GM23338 (cell line): ENCODE measurements around the gene GPR162. TPM values are rescaled to one million over a fixed set of nuclear protein-coding genes. Genes with fewer than 3 reads are reported as not detected.

Experiments used
- ATAC-seq: fragments of 200-7000 bp; cut with Tn5 transposase; 3 replicates; pipeline ENCODE4 v1.9.1; 2020
- DNase-seq: peaks from one replicate; pipeline ENCODE4 v3.0.0-alpha.2; 2015; ENCODE audit warnings: low spot score
- H2AFZ ChIP-seq: fragments of 200-600 bp; sonication (generic); 2 replicates; pipeline ENCODE4 v1.8.0; 2016; ENCODE audit warnings: antibody characterized with exemption, mild to moderate bottlenecking, moderate library complexity
- H3F3A ChIP-seq: fragments of 200-600 bp; sonication (generic); replicated peaks from 2 replicates; pipeline ENCODE4 v1.8.0; 2017; ENCODE audit warnings: antibody characterized with exemption, mixed run types, low read depth
- H3K27ac ChIP-seq: fragments of 200-600 bp; sonication (generic); 2 replicates; pipeline ENCODE4 v1.6.1; 2016; ENCODE audit warnings: low read depth
- H3K27me3 ChIP-seq: fragments of 200-600 bp; sonication (generic); 2 replicates; pipeline ENCODE4 v1.8.0; 2016; ENCODE audit warnings: mild to moderate bottlenecking, mixed run types, moderate library complexity; ENCODE audit not compliant: insufficient read depth
- H3K36me3 ChIP-seq: fragments of 200-600 bp; sonication (generic); 2 replicates; pipeline ENCODE4 v1.8.0; 2016; ENCODE audit warnings: mild to moderate bottlenecking; ENCODE audit not compliant: insufficient read depth
- H3K4me1 ChIP-seq: fragments of 200-600 bp; sonication (generic); 2 replicates; pipeline ENCODE4 v1.8.0; 2016; ENCODE audit warnings: mild to moderate bottlenecking, moderate library complexity; ENCODE audit not compliant: insufficient read depth
- H3K4me2 ChIP-seq: fragments of 200-600 bp; sonication (generic); 2 replicates; pipeline ENCODE4 v1.7.1; 2017; ENCODE audit warnings: mixed run types
- H3K4me3 ChIP-seq: fragments of 200-600 bp; sonication (generic); 2 replicates; pipeline ENCODE4 v1.6.1; 2016; ENCODE audit warnings: mixed run types
- H3K79me2 ChIP-seq: fragments of 200-600 bp; sonication (generic); replicated peaks from 2 replicates; pipeline ENCODE4 v1.8.0; 2017; ENCODE audit warnings: mild to moderate bottlenecking; ENCODE audit not compliant: insufficient read depth
- H3K9me2 ChIP-seq: fragments of 200-600 bp; sonication (generic); 2 replicates; pipeline ENCODE4 v1.8.0; 2017; ENCODE audit not compliant: insufficient read depth
- H4K20me1 ChIP-seq: fragments of 200-600 bp; sonication (generic); replicated peaks from 2 replicates; pipeline ENCODE4 v1.8.0; 2017; ENCODE audit warnings: mild to moderate bottlenecking; ENCODE audit not compliant: insufficient read depth
- H3K27ac Mint-ChIP-seq: 2 replicates; pipeline ENCODE4 v1.8.0; 2020; ENCODE audit warnings: inconsistent platforms, mild to moderate bottlenecking, moderate library complexity, mixed read lengths
- H3K27me3 Mint-ChIP-seq: 3 replicates; pipeline ENCODE4 v1.8.0; 2022; ENCODE audit warnings: low read depth, mild to moderate bottlenecking, moderate library complexity, mixed read lengths, inconsistent platforms; ENCODE audit not compliant: insufficient read depth, poor library complexity
- H3K36me3 Mint-ChIP-seq: 3 replicates; pipeline ENCODE4 v1.8.0; 2021; ENCODE audit warnings: low read depth, mild to moderate bottlenecking, inconsistent platforms, moderate library complexity, mixed read lengths
- H3K4me1 Mint-ChIP-seq: 3 replicates; pipeline ENCODE4 v1.8.0; 2020; ENCODE audit warnings: mild to moderate bottlenecking, inconsistent platforms, mixed read lengths
- H3K4me3 Mint-ChIP-seq: 3 replicates; pipeline ENCODE4 v1.8.0; 2021; ENCODE audit warnings: moderate library complexity, mild to moderate bottlenecking, inconsistent platforms, mixed read lengths
- H3K9me3 Mint-ChIP-seq: 3 replicates; pipeline ENCODE4 v1.8.0; 2020; ENCODE audit warnings: moderate library complexity, mild to moderate bottlenecking, inconsistent platforms, mixed read lengths
- CREB1 ChIP-seq: fragments of 250-450 bp; sonication (Bioruptor Pico); IDR thresholded peaks from 2 replicates; pipeline ENCODE4 v1.5.0; 2020; ENCODE audit warnings: low read depth, mild to moderate bottlenecking, moderate library complexity
- CTCF ChIP-seq, 2 experiments: fragments of 200-600 bp in 1 of 2; sonication (generic) in 1 of 2; conservative IDR thresholded peaks; 2 replicates each; pipeline versions ENCODE4 v1.5.1 to v1.6.1; 2016 to 2017; ENCODE audit warnings: antibody characterized with exemption in 2 of 2, low read depth in 2 of 2, mild to moderate bottlenecking in 2 of 2, moderate library complexity in 1 of 2
- ETS1 ChIP-seq: IDR thresholded peaks from 2 replicates; pipeline ENCODE4 v1.6.1; 2016; ENCODE audit warnings: antibody characterized with exemption
- POLR2AphosphoS5 ChIP-seq: IDR thresholded peaks from 2 replicates; pipeline ENCODE4 v1.6.1; 2016; ENCODE audit warnings: antibody characterized with exemption, low read depth
- ZNF114 ChIP-seq: fragments of 250-450 bp; sonication (Bioruptor Pico); IDR thresholded peaks from 2 replicates; pipeline ENCODE4 v1.5.0; 2020; ENCODE audit warnings: mild to moderate bottlenecking, moderate library complexity
- ZNF331 ChIP-seq: fragments of 250-450 bp; sonication (Bioruptor Pico); IDR thresholded peaks from 2 replicates; pipeline ENCODE4 v1.5.0; 2020; ENCODE audit warnings: low read depth, mild to moderate bottlenecking, moderate library complexity
- ZNF462 ChIP-seq: fragments of 250-450 bp; sonication (Bioruptor Pico); IDR thresholded peaks from 2 replicates; pipeline ENCODE4 v1.5.0; 2020; ENCODE audit warnings: mild to moderate bottlenecking, moderate library complexity
- polyA plus RNA-seq: library from polyadenylated mRNA; unstranded; fragments of >200 nt; fragmentation: Nextera tagmentation; extraction: Ambion mirVana; gene quantifications from 2 replicates; pipeline ENCODE4 v1.2.1, GENCODE V29; 2016
- total RNA-seq: library from RNA; depleted of rRNA; stranded (reverse); fragments of >200 nt; shearing (Covaris generic); gene quantifications from 2 replicates; pipeline ENCODE4 v1.2.3, GENCODE V29; 2014

The GPR162 gene
- total and polyA plus RNA-seq, 2 experiments from 2014 or later = 4.7 to 5.0 TPM

- peak; percentile 100 for DNase-seq
- Mint-ChIP-seq H3K4me3 (peak within 1 kb of the TSS; percentile 95), H3K27ac (peak within 1 kb of the TSS; percentile 99), H3K27me3 (peaks cover 24% of the 10 kb centered on the region), H3K36me3 (peaks cover 51% of the 10 kb centered on the region), H3K9me3 (no peaks in the 10 kb centered on the region), H3K4me1 (peaks cover 15% of the 10 kb centered on the region)
- peaks cover 19% of the 10 kb centered on the region for H3K4me1 ChIP-seq
- no peaks in the 10 kb centered on the region for H3K9me2 ChIP-seq
- peaks cover 41% of the 10 kb centered on the region for H3K79me2 ChIP-seq
- no peak for TF ChIP-seq ZNF462 (CRISPR knock-in tag)
- TF ChIP-seq CTCF (conservative IDR thresholded peaks at IDR 0.05; ENCODE audit: low read depth in 2 of 2) = no peak
- TF ChIP-seq CREB1 (CRISPR knock-in tag) = peak; percentile 83
- peak; percentile 58; the same call in 1 of the 2 replicates for TF ChIP-seq ZNF331
- peak; percentile 98; the same call in 1 of the 2 replicates for TF ChIP-seq ZNF114 (CRISPR knock-in tag)
- peak; percentile 77 for TF ChIP-seq POLR2AphosphoS5
- peak; percentile 100 for TF ChIP-seq ETS1
- peaks cover 31% of the 10 kb centered on the region for H3K36me3 ChIP-seq
- peak within 1 kb of the TSS; percentile 80 for H3K4me3 ChIP-seq
- H4K20me1 ChIP-seq = peaks cover 4% of the 10 kb centered on the region; the same call in 1 of the 2 replicates
- no peaks in the 10 kb centered on the region for H3K27me3 ChIP-seq
- H3K4me2 ChIP-seq = peak within 1 kb of the TSS; percentile 83
- H3K27ac ChIP-seq = peak within 1 kb of the TSS; percentile 20; the same call in 1 of the 2 replicates
- ATAC-seq = peak; percentile 81
- H3F3A ChIP-seq = peaks cover 14% of the 10 kb centered on the region; the same call in 1 of the 2 replicates
- peak within 1 kb of the TSS; percentile 69 for H2AFZ ChIP-seq
Measured at GRCh38 chr12:6851921-6852650, 30.5 kb downstream of the GPR162 start, which contains the start of gene USP5. USP5 (plus strand) TSS chr12:6852150; CDS start chr12:6852180, 30 bp downstream.
